GM21529 (cell line): ENCODE measurements around the gene KRTCAP2.
"Not testable (repeated sequence)": the region's sequence is repeated elsewhere in the genome, so short reads cannot be mapped to it uniquely, and the experiment has no call there.

Experiments
- ATAC-seq: cut with Tn5 transposase; IDR thresholded peaks from one replicate; pipeline ENCODE4 v1.9.1; 2021; ENCODE audit not compliant: unreplicated experiment

KRTCAP2 gene

GRCh38 chr1:155172732-155173477 lies at the start of gene KRTCAP2:
TSS of gene KRTCAP2 (minus strand) at chr1:155173304. CDS start at chr1:155173224, 80 bp downstream.
- peak; percentile 62 for ATAC-seq

DNA sequence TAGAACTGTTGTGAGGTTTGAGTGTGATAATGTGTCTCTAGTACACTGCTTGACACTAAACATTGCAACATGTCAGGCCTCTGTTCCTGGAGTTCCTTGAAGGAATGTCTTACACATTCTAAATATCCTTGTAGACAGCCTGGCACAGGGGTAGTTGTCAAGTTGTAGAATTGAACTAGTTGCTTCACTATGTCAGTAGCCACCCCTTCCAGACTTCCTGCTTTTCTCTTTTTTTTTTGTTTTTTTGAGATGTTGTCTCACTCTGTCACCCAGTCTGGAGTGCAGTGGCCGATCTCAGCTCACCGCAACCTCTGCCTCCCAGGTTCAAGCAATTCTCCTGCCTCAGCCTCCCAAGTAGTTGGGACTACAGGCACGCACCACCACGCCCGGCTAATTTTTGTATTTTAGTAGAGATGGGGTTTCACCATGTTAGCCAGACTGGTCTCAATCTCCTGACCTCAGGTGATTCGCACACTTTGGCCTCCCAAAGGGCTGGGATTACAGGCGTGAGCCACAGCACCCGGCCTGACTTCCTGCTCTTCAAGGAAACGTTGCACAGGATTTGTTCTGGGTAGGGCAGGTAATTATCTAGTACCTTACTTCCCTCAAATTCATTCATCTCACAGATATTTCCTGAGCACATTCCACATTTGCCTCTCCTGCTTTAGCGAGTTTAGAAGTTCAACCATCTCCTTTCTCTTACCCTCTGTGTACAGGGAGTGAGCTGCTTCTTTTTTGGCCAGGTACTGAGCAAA lies 47.3 kb upstream of the KRTCAP2 start:
- ATAC-seq: not testable (repeated sequence)

DNA sequence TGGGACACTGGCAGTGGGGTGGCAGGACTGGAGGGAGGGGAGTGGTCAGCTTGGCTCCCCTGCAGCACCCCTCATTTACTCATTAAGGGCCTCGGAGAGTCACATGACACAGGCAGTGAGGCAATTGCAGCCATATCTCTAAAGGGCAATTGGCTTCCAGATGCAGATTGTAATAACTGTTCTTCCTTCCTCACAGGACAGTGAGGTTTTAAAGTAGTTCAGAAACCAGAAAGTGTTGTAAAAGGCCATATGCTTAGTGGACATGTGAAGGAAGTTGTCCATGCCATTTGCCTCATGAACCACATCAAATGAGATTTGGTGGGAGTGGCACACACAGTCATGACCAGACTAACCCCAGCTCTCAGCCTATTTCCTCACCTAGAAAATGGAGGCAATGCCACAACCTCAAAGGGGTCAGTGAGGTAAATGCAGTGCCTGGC lies 46.5 kb upstream of the KRTCAP2 start:
- ATAC-seq: no peak

DNA sequence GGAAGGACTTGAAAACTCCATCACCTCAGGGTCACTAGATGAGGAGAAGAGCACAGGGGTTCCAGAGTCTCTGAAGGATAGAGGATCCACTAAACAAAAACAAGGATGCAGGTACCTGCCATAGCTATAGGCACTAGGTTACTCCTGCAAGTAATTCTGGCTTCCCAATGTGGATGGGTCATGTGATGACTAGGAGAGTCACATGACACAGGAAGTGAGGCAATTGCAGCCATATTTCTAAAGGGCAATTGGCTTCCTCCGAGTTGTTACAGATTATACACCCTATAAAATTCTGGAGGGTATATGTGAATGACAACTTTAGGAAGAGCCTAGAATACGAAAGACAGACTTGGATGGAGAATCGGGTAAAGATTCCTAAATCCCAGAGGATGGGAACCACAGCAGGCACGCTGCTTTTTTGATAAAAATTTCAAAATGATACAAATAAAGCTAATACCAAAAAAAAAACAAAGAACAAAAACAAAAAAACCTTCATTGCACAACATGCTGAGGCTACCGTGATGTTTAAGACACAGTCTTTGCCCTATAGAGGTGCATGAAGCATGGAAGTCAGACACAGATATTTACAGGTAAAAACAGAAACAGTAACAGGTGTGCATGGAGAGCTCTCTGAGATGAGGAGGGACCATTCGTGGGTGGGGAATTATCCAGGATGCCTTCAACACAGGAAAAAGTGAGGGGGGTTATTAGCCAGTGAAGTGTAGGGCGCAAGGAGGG lies 45.9 kb upstream of the KRTCAP2 start:
- no peak for ATAC-seq

GRCh38 chr1:155214702-155215101 lies 41.6 kb upstream of the KRTCAP2 start:
- not testable (repeated sequence) for ATAC-seq

DNA sequence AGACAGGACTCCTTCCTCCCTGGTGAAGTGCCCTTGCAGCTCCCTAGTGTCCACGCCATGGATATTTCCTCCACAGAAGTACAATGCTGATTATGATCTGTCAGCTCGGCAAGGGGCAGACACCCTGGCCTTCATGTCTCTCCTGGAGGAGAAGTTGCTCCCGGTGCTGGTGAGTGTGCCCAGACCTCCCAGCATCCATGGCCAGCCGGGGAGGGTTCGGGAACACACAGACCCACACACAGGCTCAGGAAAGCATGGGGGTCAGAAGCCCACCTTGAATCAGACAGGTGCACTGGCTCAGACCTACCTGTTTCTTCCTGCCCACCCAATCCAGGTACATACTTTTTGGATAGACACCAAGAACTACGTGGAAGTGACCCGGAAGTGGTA lies 38.9 kb upstream of the KRTCAP2 start:
- not testable (repeated sequence) for ATAC-seq

DNA sequence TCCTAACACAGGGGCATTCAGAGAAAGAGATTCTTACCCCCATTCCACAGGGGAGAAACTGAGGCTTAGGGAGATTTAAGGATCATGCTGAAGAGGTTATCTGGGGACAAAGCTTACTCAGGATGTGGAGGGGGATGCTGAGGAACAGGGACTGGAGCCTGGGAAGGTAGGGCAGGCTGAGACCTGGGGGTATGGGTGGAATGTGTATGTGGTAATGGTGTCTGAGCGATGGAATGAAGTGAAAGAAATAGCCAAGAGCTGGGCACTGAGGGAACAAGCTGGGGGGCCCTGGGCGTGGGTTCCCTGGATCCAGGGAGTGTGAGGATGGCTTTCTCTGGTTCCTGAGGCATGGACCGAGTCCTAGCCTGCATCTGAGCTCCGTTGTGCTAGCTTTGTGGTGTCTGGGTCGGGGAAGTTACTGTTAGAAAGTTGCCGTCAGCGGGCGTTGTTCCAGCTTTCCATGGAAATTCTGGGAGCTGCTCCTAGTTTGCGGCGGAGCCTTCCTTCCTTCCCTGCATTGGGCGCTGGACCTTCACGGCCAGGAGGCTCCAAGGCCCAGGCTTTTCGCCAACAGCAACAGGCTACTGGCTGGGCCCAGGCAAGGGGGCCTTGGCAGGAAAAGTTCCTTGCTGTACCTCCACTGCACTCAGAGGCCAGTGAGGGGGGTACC lies 38.4 kb upstream of the KRTCAP2 start:
- ATAC-seq: not testable (repeated sequence)

GRCh38 chr1:155210314-155211104 lies 37.4 kb upstream of the KRTCAP2 start:
- no peak for ATAC-seq

DNA sequence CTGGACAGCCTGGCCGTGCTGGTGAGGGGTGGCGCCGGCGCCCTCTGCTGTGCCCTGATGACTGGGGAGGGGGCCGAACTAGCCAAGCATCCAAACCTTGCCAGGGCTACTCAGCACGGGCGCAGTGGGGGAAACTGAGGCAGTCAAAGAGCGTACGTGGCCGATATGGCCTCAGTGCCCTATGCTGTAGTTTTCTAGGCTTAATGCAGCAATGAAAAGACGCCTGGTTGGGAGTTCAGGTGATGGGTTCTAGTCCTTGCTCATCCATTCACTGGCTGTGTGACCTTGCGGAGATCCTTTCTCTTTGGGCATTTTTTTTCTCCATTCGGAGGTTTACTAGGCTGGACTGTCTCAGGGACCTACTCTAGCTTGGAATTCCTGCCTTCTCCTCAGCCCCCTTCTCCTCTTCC lies 36.2 kb upstream of the KRTCAP2 start:
- no peak for ATAC-seq

- peak; percentile 77 for ATAC-seq
Observed at GRCh38 chr1:155208541-155209311, 35.6 kb upstream of the KRTCAP2 start, which contains the start of gene MTX1. TSS of gene MTX1 (plus strand) at chr1:155208695. CDS start at chr1:155208805, 110 bp downstream.

DNA sequence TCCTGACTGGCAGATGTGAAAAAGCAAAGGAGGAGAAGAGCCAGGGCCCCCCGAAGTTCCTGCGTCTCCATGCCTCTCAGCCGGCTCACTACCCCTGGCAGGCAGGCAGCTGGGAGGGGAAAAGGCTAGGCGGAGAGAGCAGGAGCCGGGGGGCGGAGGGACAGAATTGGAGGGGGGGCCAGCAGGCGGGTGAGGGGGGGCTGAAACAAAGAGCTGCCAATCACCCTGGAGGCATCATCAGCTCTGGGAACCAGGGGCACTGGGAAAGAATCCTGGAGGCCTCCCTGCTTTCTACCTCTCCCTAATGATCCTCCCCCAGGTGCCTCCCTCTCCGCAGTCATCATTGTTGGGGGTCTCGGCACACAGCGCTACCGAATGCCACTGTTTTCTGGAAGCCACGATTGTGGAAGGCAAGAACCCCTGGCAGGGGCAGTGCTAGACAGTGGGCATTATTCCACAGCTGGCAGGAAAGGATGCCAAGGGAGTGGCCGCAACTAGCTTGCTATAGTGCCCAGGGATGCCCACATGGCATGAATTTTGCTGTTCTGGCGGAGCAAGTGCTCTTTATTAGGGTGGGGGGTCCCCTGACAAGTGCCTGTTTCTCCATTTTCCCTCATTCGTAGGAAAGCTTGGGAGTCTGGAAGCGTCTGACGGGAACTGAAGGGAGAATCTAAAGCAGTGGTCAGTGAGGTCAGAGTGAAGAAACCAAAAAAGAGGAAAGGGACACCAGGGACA lies 34.9 kb upstream of the KRTCAP2 start, which contains the start of gene THBS3:
TSS of gene THBS3 (minus strand) at position 92 of the 735 bp plus-strand sequence. CDS start at position 71, 21 bp downstream.
- no peak for ATAC-seq

GRCh38 chr1:155206891-155207805 lies 34.0 kb upstream of the KRTCAP2 start:
- no peak for ATAC-seq

DNA sequence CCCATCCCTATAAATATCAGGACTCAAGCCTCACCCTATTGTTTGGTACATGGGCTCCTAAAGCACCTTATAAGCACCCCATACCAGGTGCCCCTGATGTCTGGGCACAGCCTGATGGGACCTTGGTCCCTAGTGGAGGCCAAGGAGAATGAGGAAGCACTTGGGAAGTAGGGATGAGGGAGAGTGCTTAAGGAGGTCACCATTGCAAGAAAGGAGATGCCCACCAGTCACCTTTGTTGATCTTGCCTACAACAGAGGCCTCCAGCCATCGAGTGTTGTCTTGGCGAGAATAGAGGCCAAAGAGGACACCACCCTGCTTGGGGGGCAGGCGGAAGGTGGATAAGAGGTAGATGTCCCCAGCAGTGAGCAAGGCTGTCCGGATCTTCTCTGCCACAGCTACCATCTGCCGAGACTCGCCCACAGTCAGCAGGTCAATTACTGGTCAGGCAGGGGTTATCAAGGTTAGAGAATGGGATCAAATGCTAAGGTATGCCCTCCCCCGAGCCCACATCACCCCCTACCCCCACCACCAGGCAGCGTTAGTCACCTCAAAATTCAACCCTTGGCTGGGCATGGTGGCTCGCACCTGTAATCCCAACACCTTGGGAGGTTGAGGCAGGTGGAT lies 33.0 kb upstream of the KRTCAP2 start:
- no peak for ATAC-seq

DNA sequence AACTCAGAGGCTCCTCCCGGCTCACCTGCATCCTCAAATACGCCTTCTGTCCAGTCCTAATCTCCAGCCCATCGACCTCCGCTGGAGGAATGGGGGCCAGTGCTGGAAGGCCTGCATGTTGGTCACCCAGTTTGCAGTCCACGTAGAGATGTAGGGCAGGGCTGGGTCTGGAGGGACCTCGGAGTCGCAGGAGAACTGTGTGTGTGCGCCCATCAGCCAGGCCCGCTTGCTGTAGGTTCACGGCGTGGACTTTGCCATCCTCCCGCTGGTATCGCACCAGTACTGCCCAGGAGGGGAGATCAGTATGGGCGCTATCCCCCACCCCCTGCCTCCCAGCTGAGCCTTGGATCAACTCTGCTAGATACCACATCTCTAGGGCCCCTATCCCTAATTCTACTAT lies 31.9 kb upstream of the KRTCAP2 start:
- no peak for ATAC-seq

- no peak for ATAC-seq
Observed at GRCh38 chr1:155202731-155203515, 29.8 kb upstream of the KRTCAP2 start.

GRCh38 chr1:155202198-155202597 lies 29.1 kb upstream of the KRTCAP2 start:
- ATAC-seq: no peak
